IMR-90 (cell line): Measurements from ENCODE around the gene CACNA2D3. TPM values are rescaled to one million over a fixed set of nuclear protein-coding genes. Genes with fewer than 3 reads are reported as not detected.

ENCODE experiments used
- ATAC-seq: fragments of 200-7000 bp; cut with Tn5 transposase; 2 replicates; pipeline ENCODE4 v1.9.1; 2020; ENCODE audit warnings: low read depth, mild to moderate bottlenecking, moderate library complexity
- BruUV-seq: library from RNA; stranded (reverse); fragments of 400-500 nt; replicated peaks from 2 replicates; lab custom pipeline; 2021; lab: Mats Ljungman, UMichigan
- CTCF ChIA-PET: fragments of 300-600 bp; formaldehyde crosslinking; extraction: SDS; loops from one replicate; lab custom pipeline; 2021; ENCODE audit warnings: antibody characterized with exemption; lab: Yijun Ruan, JAX
- POLR2A ChIA-PET: fragments of 300-600 bp; sonication (Branson Sonifier 250); formaldehyde crosslinking; loops from one replicate; lab custom pipeline; 2022; ENCODE audit warnings: antibody characterized with exemption; ENCODE audit not compliant: unreplicated experiment; lab: Charles Lee
- DNase-seq: peaks from one replicate; pipeline ENCODE4 v3.0.0; 2013
- H2AFZ ChIP-seq: replicated peaks from 2 replicates; pipeline ENCODE3; 2013; ENCODE audit warnings: low read length, mild to moderate bottlenecking; ENCODE audit not compliant: poor library complexity
- H2AK5ac ChIP-seq: 2 replicates; pipeline ENCODE4 v1.6.1; 2013; ENCODE audit warnings: low read depth, low read length, inconsistent platforms
- H2AK9ac ChIP-seq: replicated peaks from 2 replicates; pipeline ENCODE3; 2013; ENCODE audit warnings: mild to moderate bottlenecking, low read depth, low read length, moderate library complexity; ENCODE audit not compliant: poor library complexity
- H2BK120ac ChIP-seq: 2 replicates; pipeline ENCODE4 v1.6.1; 2013; ENCODE audit warnings: low read depth, low read length, inconsistent platforms
- H2BK15ac ChIP-seq: 3 replicates; pipeline ENCODE4 v1.6.1; 2013; ENCODE audit warnings: low read depth, low read length, inconsistent platforms
- H2BK20ac ChIP-seq: 2 replicates; pipeline ENCODE4 v1.6.1; 2013; ENCODE audit warnings: low read depth, mild to moderate bottlenecking, inconsistent platforms, low read length, moderate library complexity
- H2BK5ac ChIP-seq: 2 replicates; pipeline ENCODE4 v1.6.1; 2013; ENCODE audit warnings: mild to moderate bottlenecking, low read depth, low read length, inconsistent platforms; ENCODE audit not compliant: poor library complexity, severe bottlenecking
- H3K14ac ChIP-seq: replicated peaks from 2 replicates; pipeline ENCODE4 v1.6.1; 2013; ENCODE audit warnings: low read depth, low read length, inconsistent platforms
- H3K18ac ChIP-seq: 2 replicates; pipeline ENCODE4 v1.6.1; 2013; ENCODE audit warnings: low read depth, low read length, control low read depth
- H3K23ac ChIP-seq: 2 replicates; pipeline ENCODE4 v1.6.1; 2013; ENCODE audit warnings: low read depth, low read length, inconsistent platforms
- H3K27ac ChIP-seq: 2 replicates; pipeline ENCODE4 v1.5.1; 2013; ENCODE audit warnings: mild to moderate bottlenecking, control low read depth, low read length; ENCODE audit not compliant: insufficient read depth
- H3K27me3 ChIP-seq: 2 replicates; pipeline ENCODE4 v1.6.1; 2013; ENCODE audit warnings: low read length; ENCODE audit not compliant: control insufficient read depth, insufficient read depth
- H3K36me3 ChIP-seq: 2 replicates; pipeline ENCODE4 v1.6.1; 2013; ENCODE audit warnings: low read length, mixed read lengths; ENCODE audit not compliant: control insufficient read depth, insufficient read depth
- H3K4ac ChIP-seq: 2 replicates; pipeline ENCODE4 v1.6.1; 2013; ENCODE audit warnings: low read depth, low read length, inconsistent platforms
- H3K4me1 ChIP-seq: 2 replicates; pipeline ENCODE4 v1.6.1; 2013; ENCODE audit warnings: low read length, mixed read lengths; ENCODE audit not compliant: control insufficient read depth, insufficient read depth
- H3K4me2 ChIP-seq: 2 replicates; pipeline ENCODE4 v1.6.1; 2013; ENCODE audit warnings: low read depth, mild to moderate bottlenecking, control low read depth, low read length, moderate library complexity
- H3K4me3 ChIP-seq: 2 replicates; pipeline ENCODE4 v1.5.1; 2013; ENCODE audit warnings: low read depth, mild to moderate bottlenecking, control low read depth, low read length, moderate library complexity; ENCODE audit not compliant: insufficient read depth
- H3K56ac ChIP-seq: 2 replicates; pipeline ENCODE4 v1.6.1; 2013; ENCODE audit warnings: low read length, inconsistent platforms; ENCODE audit not compliant: insufficient read depth; ENCODE audit errors: extremely low read depth
- H3K79me1 ChIP-seq, 2 experiments: 2 replicates each; pipeline ENCODE4 v1.6.1; 2013; ENCODE audit warnings: low read length in 2 of 2, inconsistent platforms in 1 of 2, low read depth in 1 of 2
- H3K9ac ChIP-seq: 2 replicates; pipeline ENCODE4 v1.6.1; 2013; ENCODE audit warnings: low read depth, low read length, control low read depth
- H3K9me1 ChIP-seq: 2 replicates; pipeline ENCODE4 v1.6.1; 2013; ENCODE audit warnings: low read length, inconsistent platforms; ENCODE audit not compliant: insufficient read depth
- H3K9me3 ChIP-seq: 2 replicates; pipeline ENCODE4 v1.6.1; 2013; ENCODE audit warnings: low read length; ENCODE audit not compliant: control insufficient read depth, insufficient read depth
- H4K20me1 ChIP-seq: 2 replicates; pipeline ENCODE4 v1.6.1; 2013; ENCODE audit warnings: low read length, inconsistent platforms; ENCODE audit not compliant: insufficient read depth
- H4K5ac ChIP-seq: 2 replicates; pipeline ENCODE4 v1.6.1; 2013; ENCODE audit warnings: mild to moderate bottlenecking, low read depth, low read length, control low read depth
- H4K8ac ChIP-seq, 2 experiments: 2 replicates each; pipeline ENCODE4 v1.6.1; 2013; ENCODE audit warnings: low read depth in 2 of 2, low read length in 2 of 2, control low read depth in 1 of 2, inconsistent platforms in 1 of 2
- H4K91ac ChIP-seq: 2 replicates; pipeline ENCODE4 v1.6.1; 2013; ENCODE audit warnings: low read depth, low read length, inconsistent platforms; ENCODE audit not compliant: insufficient read depth
- BHLHE40 ChIP-seq: fragments of 150-350 bp; IDR thresholded peaks from 2 replicates; pipeline ENCODE4 v1.6.1; 2016; ENCODE audit warnings: mild to moderate bottlenecking, low read depth, low read length
- CEBPB ChIP-seq: IDR thresholded peaks from 2 replicates; pipeline ENCODE4 v1.6.1; 2012; ENCODE audit warnings: low read depth, low read length, improper control_type of control experiment
- MAFK ChIP-seq: IDR thresholded peaks from 2 replicates; pipeline ENCODE4 v1.6.1; 2012; ENCODE audit warnings: low read depth, low read length, improper control_type of control experiment
- MAZ ChIP-seq: IDR thresholded peaks from 2 replicates; pipeline ENCODE4 v1.6.1; 2012; ENCODE audit warnings: low read depth, mild to moderate bottlenecking, low read length, improper control_type of control experiment, moderate library complexity, borderline replicate concordance
- RAD21 ChIP-seq: IDR thresholded peaks from 2 replicates; pipeline ENCODE4 v1.6.1; 2012; ENCODE audit warnings: low read length, improper control_type of control experiment
- WGBS, 2 experiments: methylation state at CpG; one replicate each; pipeline versions ENCODE4 v1.1.5 to v1.1.7; 2013; ENCODE audit warnings: missing lambda C conversion rate in 2 of 2; ENCODE audit not compliant: insufficient read length in 1 of 2; ENCODE audit errors: extremely low coverage in 2 of 2; 5-methylcytosine and 5-hydroxymethylcytosine counted together
- dilution Hi-C: fragments of 300-500 bp; cut with HindIII; formaldehyde crosslinking; loops from one replicate; pipeline ENCODE4 v1.14.3; 2018; ENCODE audit warnings: low sequenced_read_pairs; ENCODE audit not compliant: unreplicated experiment
- in situ Hi-C: fragments of 300-500 bp; cut with MboI; formaldehyde crosslinking; loops from 3 replicates; pipeline ENCODE4 v1.14.3; 2019; ENCODE audit warnings: low sequenced_read_pairs, inconsistent platforms, mixed read lengths
- intact Hi-C: fragments of 100-400 bp; cut with micrococcal nuclease; formaldehyde crosslinking; loops from 2 replicates; pipeline ENCODE4 v1.10.0; 2022
- polyA plus RNA-seq, 3 experiments: library from polyadenylated mRNA; depleted of rRNA; stranded (reverse); fragments of >200 nt; gene quantifications; 2 replicates each; pipeline ENCODE4 v1.2.3, GENCODE V29; 2012; ENCODE audit warnings: low replicate concordance in 1 of 3
- total RNA-seq: library from RNA; depleted of rRNA; stranded (reverse); fragments of >200 nt; gene quantifications from 2 replicates; pipeline ENCODE4 v1.2.3, GENCODE V29; 2012
- TF ChIP-seq, protein P1 (sequence below): fragments of 150-350 bp; IDR thresholded peaks from 2 replicates; pipeline ENCODE4 v1.6.1; 2016; ENCODE audit warnings: low read depth, mild to moderate bottlenecking, low read length, moderate library complexity, borderline replicate concordance
- TF ChIP-seq, protein P2 (sequence below): conservative IDR thresholded peaks from 2 replicates; pipeline ENCODE4 v1.5.1; 2012; ENCODE audit warnings: mild to moderate bottlenecking, low read depth, low read length, improper control_type of control experiment

The CACNA2D3 gene
- total and polyA plus RNA-seq, 2 of the 4 experiments (the other 2 are of a cell fraction): 0.36 to 0.41 TPM

DNA sequence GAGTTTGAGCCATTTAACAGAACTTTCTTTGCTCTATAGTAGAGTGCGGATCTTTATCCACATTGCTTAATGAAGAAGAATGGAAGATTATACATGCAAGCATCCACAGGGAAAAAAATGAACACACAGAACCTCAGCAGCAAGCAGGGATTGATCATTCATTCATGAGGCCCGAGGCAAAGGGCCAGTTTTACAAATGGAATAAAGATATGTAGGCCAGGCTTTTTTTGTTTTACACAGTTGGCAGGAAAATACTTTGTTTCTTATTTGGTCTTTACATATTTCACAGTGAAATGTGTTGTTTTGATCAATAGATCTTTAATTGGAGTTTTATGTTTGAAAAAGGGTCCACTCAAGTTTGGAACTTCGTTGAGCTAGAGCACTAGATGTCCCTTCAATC is 688.0 kb downstream of the CACNA2D3 start:
- Histone ChIP-seq H3K9me3 (no peaks in the 10 kb centered on the region; the same call in 1 of the 2 replicates), H2BK5ac (no peak overlapping the region), H3K9me1 (no peaks in the 10 kb centered on the region), H4K8ac (no peak overlapping the region), H3K79me1 (no peaks in the 10 kb centered on the region), H3K36me3 (no peaks in the 10 kb centered on the region), H3K4ac (no peak overlapping the region), H4K5ac (no peak overlapping the region), H3K56ac (no peak overlapping the region), H3K27me3 (peaks cover 3% of the 10 kb centered on the region; the same call in 1 of the 2 replicates), H4K20me1 (no peaks in the 10 kb centered on the region), H2AFZ (no peak overlapping the region), H3K14ac (no peak overlapping the region), H2AK5ac (no peak overlapping the region), H2AK9ac (no peak overlapping the region), H3K27ac (no peak overlapping the region), H3K4me1 (no peaks in the 10 kb centered on the region), H3K9ac (no peak overlapping the region), H2BK120ac (no peak overlapping the region), H3K18ac (no peak overlapping the region), H2BK15ac (no peak overlapping the region), H2BK20ac (no peak overlapping the region), H3K4me2 (no peak overlapping the region), H3K4me3 (no peak overlapping the region), H4K91ac (no peak overlapping the region), H3K23ac (no peak overlapping the region)
- DNase-seq (no peak), ATAC-seq (no peak)
- CTCF ChIA-PET: no interaction called here
- POLR2A ChIA-PET: no interaction called here
- intact Hi-C loops: no loop called here
- no peak for TF ChIP-seq MAZ
- TF ChIP-seq, protein P1, sequence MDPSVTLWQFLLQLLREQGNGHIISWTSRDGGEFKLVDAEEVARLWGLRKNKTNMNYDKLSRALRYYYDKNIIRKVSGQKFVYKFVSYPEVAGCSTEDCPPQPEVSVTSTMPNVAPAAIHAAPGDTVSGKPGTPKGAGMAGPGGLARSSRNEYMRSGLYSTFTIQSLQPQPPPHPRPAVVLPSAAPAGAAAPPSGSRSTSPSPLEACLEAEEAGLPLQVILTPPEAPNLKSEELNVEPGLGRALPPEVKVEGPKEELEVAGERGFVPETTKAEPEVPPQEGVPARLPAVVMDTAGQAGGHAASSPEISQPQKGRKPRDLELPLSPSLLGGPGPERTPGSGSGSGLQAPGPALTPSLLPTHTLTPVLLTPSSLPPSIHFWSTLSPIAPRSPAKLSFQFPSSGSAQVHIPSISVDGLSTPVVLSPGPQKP: no peak
- TF ChIP-seq MAFK: no peak
- no peak for TF ChIP-seq CEBPB
- TF ChIP-seq RAD21: no peak
- TF ChIP-seq, protein P2, sequence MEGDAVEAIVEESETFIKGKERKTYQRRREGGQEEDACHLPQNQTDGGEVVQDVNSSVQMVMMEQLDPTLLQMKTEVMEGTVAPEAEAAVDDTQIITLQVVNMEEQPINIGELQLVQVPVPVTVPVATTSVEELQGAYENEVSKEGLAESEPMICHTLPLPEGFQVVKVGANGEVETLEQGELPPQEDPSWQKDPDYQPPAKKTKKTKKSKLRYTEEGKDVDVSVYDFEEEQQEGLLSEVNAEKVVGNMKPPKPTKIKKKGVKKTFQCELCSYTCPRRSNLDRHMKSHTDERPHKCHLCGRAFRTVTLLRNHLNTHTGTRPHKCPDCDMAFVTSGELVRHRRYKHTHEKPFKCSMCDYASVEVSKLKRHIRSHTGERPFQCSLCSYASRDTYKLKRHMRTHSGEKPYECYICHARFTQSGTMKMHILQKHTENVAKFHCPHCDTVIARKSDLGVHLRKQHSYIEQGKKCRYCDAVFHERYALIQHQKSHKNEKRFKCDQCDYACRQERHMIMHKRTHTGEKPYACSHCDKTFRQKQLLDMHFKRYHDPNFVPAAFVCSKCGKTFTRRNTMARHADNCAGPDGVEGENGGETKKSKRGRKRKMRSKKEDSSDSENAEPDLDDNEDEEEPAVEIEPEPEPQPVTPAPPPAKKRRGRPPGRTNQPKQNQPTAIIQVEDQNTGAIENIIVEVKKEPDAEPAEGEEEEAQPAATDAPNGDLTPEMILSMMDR: no peak
- no peak for TF ChIP-seq BHLHE40
- dilution Hi-C loops: no loop called here
- no TSS peak for BruUV-seq
- WGBS, 2 experiments: no CpG with 5 or more reads among the region's 3 CpGs
- in situ Hi-C loops: no loop called here
